HG03378 (cell line): ENCODE measurements around the gene LLGL2.

ENCODE experiments used
- ATAC-seq: cut with Tn5 transposase; IDR thresholded peaks from one replicate; pipeline ENCODE4 v1.9.1; 2021; ENCODE audit warnings: mild to moderate bottlenecking, moderate library complexity; ENCODE audit not compliant: unreplicated experiment

Gene LLGL2

GRCh38 chr17:75492555-75493168, 32.8 kb upstream of the LLGL2 start:
- no peak for ATAC-seq

GRCh38 chr17:75493476-75494129, 31.9 kb upstream of the LLGL2 start:
- no peak for ATAC-seq

GRCh38 chr17:75494326-75494877, 31.1 kb upstream of the LLGL2 start:
- ATAC-seq: no peak

- ATAC-seq: no peak
These were observed 29.5 kb upstream of the LLGL2 start for GRCh38 chr17:75496005-75496404.

GRCh38 chr17:75498039-75498725, 27.3 kb upstream of the LLGL2 start:
- ATAC-seq: no peak

GRCh38 chr17:75498726-75499213, 26.7 kb upstream of the LLGL2 start:
- no peak for ATAC-seq

- no peak for ATAC-seq
These were observed 26.0 kb upstream of the LLGL2 start for GRCh38 chr17:75499313-75500022.

- ATAC-seq: no peak
These were observed 24.9 kb upstream of the LLGL2 start for GRCh38 chr17:75500419-75501216.

- ATAC-seq: no peak
These were observed 24.0 kb upstream of the LLGL2 start for GRCh38 chr17:75501378-75502071.

- no peak for ATAC-seq
These were observed 23.3 kb upstream of the LLGL2 start for GRCh38 chr17:75502072-75502720.

GRCh38 chr17:75502721-75503329, 22.7 kb upstream of the LLGL2 start:
- no peak for ATAC-seq

- no peak for ATAC-seq
These were observed 22.1 kb upstream of the LLGL2 start for GRCh38 chr17:75503337-75503950.

GRCh38 chr17:75503976-75504346, 21.5 kb upstream of the LLGL2 start:
- no peak for ATAC-seq

GRCh38 chr17:75504347-75505151, 20.9 kb upstream of the LLGL2 start:
- ATAC-seq: no peak

- no peak for ATAC-seq
These were observed 20.4 kb upstream of the LLGL2 start for GRCh38 chr17:75505152-75505409.

- ATAC-seq: no peak
These were observed 19.9 kb upstream of the LLGL2 start for GRCh38 chr17:75505640-75506039.

GRCh38 chr17:75506134-75506533, 19.4 kb upstream of the LLGL2 start:
- ATAC-seq: no peak

GRCh38 chr17:75506888-75507287, 18.6 kb upstream of the LLGL2 start:
- ATAC-seq: no peak
